H1 (cell line): ENCODE data around the gene BCL2L1. TPM values are rescaled to one million over a fixed set of nuclear protein-coding genes. Genes with fewer than 3 reads are reported as not detected.

ENCODE experiments used
- ASH2L ChIP-seq: fragments of 200-600, 300-600 bp; sonication (generic); IDR thresholded peaks from one replicate; pipeline ENCODE4 v1.7.1; 2017; ENCODE audit warnings: low read length
- ATF3 ChIP-seq: IDR thresholded peaks from 2 replicates; pipeline ENCODE4 v1.6.1; 2011; ENCODE audit warnings: low read depth, mild to moderate bottlenecking, low read length; ENCODE audit not compliant: insufficient read depth
- BRCA1 ChIP-seq: IDR thresholded peaks from 2 replicates; pipeline ENCODE4 v1.6.1; 2012; ENCODE audit warnings: low read depth, low read length, improper control_type of control experiment
- CHD1 ChIP-seq: IDR thresholded peaks from 2 replicates; pipeline ENCODE4 v1.6.1; 2012; ENCODE audit warnings: low read depth, low read length, improper control_type of control experiment
- CTBP2 ChIP-seq: IDR thresholded peaks from 2 replicates; pipeline ENCODE4 v1.7.0; 2011; ENCODE audit warnings: borderline replicate concordance, mild to moderate bottlenecking, moderate library complexity, mixed read lengths, low read length; ENCODE audit not compliant: insufficient read depth, insufficient read length
- EP300 ChIP-seq, 2 experiments: IDR thresholded peaks; 1 replicate in 1 of 2; 2 replicates in 1 of 2; pipeline ENCODE4 v1.6.1; 2011 to 2012; ENCODE audit warnings: low read depth in 2 of 2, low read length in 2 of 2, mild to moderate bottlenecking in 2 of 2, borderline replicate concordance in 1 of 2, inconsistent platforms in 1 of 2, moderate library complexity in 1 of 2
- FOSL1 ChIP-seq: IDR thresholded peaks from 2 replicates; pipeline ENCODE4 v1.6.1; 2011; ENCODE audit warnings: mild to moderate bottlenecking, low read depth, low read length, moderate library complexity; ENCODE audit not compliant: insufficient read depth
- HDAC6 ChIP-seq: IDR thresholded peaks from one replicate; pipeline ENCODE4 v1.7.1; 2012; ENCODE audit warnings: low read depth, mild to moderate bottlenecking, inconsistent platforms, low read length, moderate library complexity
- JUND ChIP-seq: IDR thresholded peaks from 2 replicates; pipeline ENCODE4 v1.6.1; 2011; ENCODE audit warnings: mild to moderate bottlenecking, improper control_type of control experiment, low read length
- NANOG ChIP-seq: IDR thresholded peaks from 2 replicates; pipeline ENCODE4 v1.6.1; 2011; ENCODE audit warnings: low read length, low read depth, mild to moderate bottlenecking, inconsistent platforms; ENCODE audit not compliant: insufficient read depth, poor library complexity, severe bottlenecking
- NRF1 ChIP-seq: IDR thresholded peaks from 2 replicates; pipeline ENCODE4 v1.6.1; 2011; ENCODE audit warnings: mild to moderate bottlenecking, low read depth, low read length, improper control_type of control experiment
- RAD21 ChIP-seq, 2 experiments: IDR thresholded peaks in 1 of 2; conservative IDR thresholded peaks in 1 of 2; 2 replicates each; pipeline ENCODE4 v1.6.1; 2011; ENCODE audit warnings: low read depth in 2 of 2, low read length in 2 of 2, improper control_type of control experiment in 1 of 2, inconsistent platforms in 1 of 2, mild to moderate bottlenecking in 1 of 2, moderate library complexity in 1 of 2
- RBBP5 ChIP-seq: IDR thresholded peaks from 2 replicates; pipeline ENCODE4 v1.7.1; 2012; ENCODE audit warnings: low read depth, mild to moderate bottlenecking, inconsistent platforms, low read length, moderate library complexity, borderline replicate concordance
- SIN3A ChIP-seq, 2 experiments: IDR thresholded peaks in 1 of 2; conservative IDR thresholded peaks in 1 of 2; 2 replicates each; pipeline ENCODE4 v1.6.1; 2011 to 2012; ENCODE audit warnings: low read length in 2 of 2, improper control_type of control experiment in 1 of 2, low read depth in 1 of 2, mild to moderate bottlenecking in 1 of 2
- SP1 ChIP-seq: IDR thresholded peaks from 2 replicates; pipeline ENCODE4 v1.6.1; 2011; ENCODE audit warnings: low read depth, low read length
- TAF7 ChIP-seq: optimal IDR thresholded peaks from 2 replicates; pipeline ENCODE3; 2011; ENCODE audit warnings: low read depth, mild to moderate bottlenecking, inconsistent platforms, low read length, moderate library complexity, borderline replicate concordance
- polyA plus RNA-seq, 7 experiments: library from polyadenylated mRNA; depleted of rRNA in 3 of 7; stranded (reverse) in 5 of 7; unstranded in 2 of 7; fragments of >200 nt in 5 of 7; fragments of 200-250 nt in 2 of 7; gene quantifications; 1 replicate in 5 of 7; 2 replicates in 1 of 7; 4 replicates in 1 of 7; pipeline versions ENCODE4 v1.2.1 to v1.2.3, GENCODE V29; 2011 to 2013; ENCODE audit warnings: missing spikeins in 2 of 7, mixed read lengths in 2 of 7
- total RNA-seq: library from RNA; stranded (reverse); fragmentation: NEBNext Ultra II Directional; extraction: Animal tissue kit (Norgen Biotek cat#: 25700); gene quantifications from 2 replicates; pipeline ENCODE4 v1.2.1, GENCODE V29; 2021
- TF ChIP-seq, protein P1 (sequence below): IDR thresholded peaks from 2 replicates; pipeline ENCODE4 v1.6.1; 2012; ENCODE audit warnings: inconsistent platforms
- TF ChIP-seq, protein P2 (sequence below): IDR thresholded peaks from 2 replicates; pipeline ENCODE4 v1.6.1; 2011; ENCODE audit warnings: low read length, improper control_type of control experiment

Gene BCL2L1
- total and polyA plus RNA-seq, 2 of the 8 experiments (the other 6 are each of a cell fraction or from before 2014, with no cell fraction given), result 64.9 to 66.1 TPM

- TF ChIP-seq CTBP2, result no peak
- TF ChIP-seq ATF3, result 0 out of 2 replicates have a peak, but pooled peaks have one; percentile 10
- no peak for TF ChIP-seq NANOG
- 0 out of 2 replicates have a peak, but pooled peaks have one; percentile 8 for TF ChIP-seq SP1
- TF ChIP-seq RBBP5, result no peak
- no peak for TF ChIP-seq FOSL1
- TF ChIP-seq SIN3A (conservative IDR thresholded peaks at IDR 0.05 in 1 of 2, IDR thresholded peaks at IDR 0.05 in 1 of 2; ENCODE audit: low read depth in 1 of 2, low read length in 2 of 2), result peak; percentile 60 to 65; a peak in 2 of 4 replicates
- TF ChIP-seq CHD1, result no peak
- TF ChIP-seq NRF1, result no peak
- peak; percentile 24; the same call in 1 of the 2 replicates for TF ChIP-seq BRCA1
- TF ChIP-seq HDAC6, result no peak
- TF ChIP-seq JUND, result no peak
- no peak for TF ChIP-seq EP300 (IDR thresholded peaks at IDR 0.05; ENCODE audit: borderline replicate concordance in 1 of 2, low read depth in 2 of 2, low read length in 2 of 2)
- peak; percentile 67 to 79 for TF ChIP-seq RAD21 (IDR thresholded peaks at IDR 0.05 in 1 of 2, conservative IDR thresholded peaks at IDR 0.05 in 1 of 2; ENCODE audit: low read depth in 2 of 2, low read length in 2 of 2)
- peak; percentile 35 for TF ChIP-seq ASH2L
- TF ChIP-seq TAF7, result no peak
- TF ChIP-seq, protein P1, sequence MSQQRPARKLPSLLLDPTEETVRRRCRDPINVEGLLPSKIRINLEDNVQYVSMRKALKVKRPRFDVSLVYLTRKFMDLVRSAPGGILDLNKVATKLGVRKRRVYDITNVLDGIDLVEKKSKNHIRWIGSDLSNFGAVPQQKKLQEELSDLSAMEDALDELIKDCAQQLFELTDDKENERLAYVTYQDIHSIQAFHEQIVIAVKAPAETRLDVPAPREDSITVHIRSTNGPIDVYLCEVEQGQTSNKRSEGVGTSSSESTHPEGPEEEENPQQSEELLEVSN, result no peak
- TF ChIP-seq, protein P2, sequence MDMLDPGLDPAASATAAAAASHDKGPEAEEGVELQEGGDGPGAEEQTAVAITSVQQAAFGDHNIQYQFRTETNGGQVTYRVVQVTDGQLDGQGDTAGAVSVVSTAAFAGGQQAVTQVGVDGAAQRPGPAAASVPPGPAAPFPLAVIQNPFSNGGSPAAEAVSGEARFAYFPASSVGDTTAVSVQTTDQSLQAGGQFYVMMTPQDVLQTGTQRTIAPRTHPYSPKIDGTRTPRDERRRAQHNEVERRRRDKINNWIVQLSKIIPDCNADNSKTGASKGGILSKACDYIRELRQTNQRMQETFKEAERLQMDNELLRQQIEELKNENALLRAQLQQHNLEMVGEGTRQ, result no peak
- TF ChIP-seq, all 59 proteins: peak for 18
These were observed 60.9 kb downstream of the BCL2L1 start (continued) for GRCh38 chr20:31661625-31662371.
